Common myeloid progenitor, CD34-positive (primary cell): Measurements from ENCODE around the gene CTBP2.
A peak's percentile ranks its signal among the peaks of the same experiment; 100 is the strongest.

Experiments
- CTCF ChIA-PET: fragments of 350-600 bp; sonication (Branson Sonifier 250); formaldehyde crosslinking; loops from one replicate; lab custom pipeline; 2021; ENCODE audit warnings: antibody characterized with exemption; lab: Charles Lee
- POLR2A ChIA-PET: fragments of 350-600 bp; sonication (Branson Sonifier 250); formaldehyde crosslinking; loops from one replicate; lab custom pipeline; 2021; ENCODE audit warnings: antibody characterized with exemption; lab: Charles Lee
- DNase-seq, 3 donors: peaks; one replicate each; pipeline versions ENCODE4 v3.0.0 to v3.0.0-alpha.2; 2013
- H3K27ac ChIP-seq, 2 experiments: 1 replicate in 1 of 2; 2 replicates in 1 of 2; pipeline ENCODE4 v1.7.0; 2013; ENCODE audit warnings: inconsistent platforms in 2 of 2, low read length in 2 of 2, mild to moderate bottlenecking in 2 of 2, low read depth in 1 of 2, moderate library complexity in 1 of 2; ENCODE audit not compliant: severe bottlenecking in 2 of 2, insufficient read depth in 1 of 2, poor library complexity in 1 of 2
- H3K27me3 ChIP-seq, 5 experiments: replicated peaks in 2 of 5; 1 replicate in 3 of 5; 2 replicates in 2 of 5; pipeline versions ENCODE4 v1.6.1 to v1.7.0; 2013; ENCODE audit warnings: low read length in 4 of 5, mild to moderate bottlenecking in 2 of 5, moderate library complexity in 2 of 5, inconsistent platforms in 1 of 5; ENCODE audit not compliant: insufficient read depth in 5 of 5, control insufficient read depth in 4 of 5
- H3K36me3 ChIP-seq, 4 experiments: 1 replicate in 2 of 4; 2 replicates in 2 of 4; pipeline versions ENCODE4 v1.6.1 to v1.7.0; 2013; ENCODE audit warnings: low read length in 3 of 4, control low read depth in 1 of 4, mild to moderate bottlenecking in 1 of 4; ENCODE audit not compliant: control insufficient read depth in 4 of 4, insufficient read depth in 4 of 4
- H3K4me1 ChIP-seq, 4 experiments: 1 replicate in 3 of 4; 2 replicates in 1 of 4; pipeline versions ENCODE4 v1.6.1 to v1.7.1; 2013; ENCODE audit warnings: low read length in 3 of 4, mild to moderate bottlenecking in 3 of 4, control low read depth in 1 of 4, inconsistent platforms in 1 of 4, moderate library complexity in 1 of 4; ENCODE audit not compliant: control insufficient read depth in 4 of 4, insufficient read depth in 4 of 4; ENCODE audit errors: control extremely low read depth in 1 of 4
- H3K4me3 ChIP-seq, 7 experiments: 1 replicate in 4 of 7; 2 replicates in 3 of 7; pipeline versions ENCODE4 v1.5.1 to v1.7.0; 2013; ENCODE audit warnings: mild to moderate bottlenecking in 7 of 7, low read length in 6 of 7, moderate library complexity in 6 of 7, inconsistent platforms in 2 of 7, low read depth in 2 of 7, control low read depth in 1 of 7; ENCODE audit not compliant: insufficient read depth in 4 of 7, control insufficient read depth in 1 of 7; ENCODE audit errors: extremely low read depth in 1 of 7
- H3K9me3 ChIP-seq, 5 experiments: 1 replicate in 4 of 5; 2 replicates in 1 of 5; pipeline versions ENCODE4 v1.6.1 to v1.7.1; 2013; ENCODE audit warnings: low read length in 4 of 5, mild to moderate bottlenecking in 2 of 5, inconsistent platforms in 1 of 5, low read depth in 1 of 5, moderate library complexity in 1 of 5; ENCODE audit not compliant: control insufficient read depth in 4 of 5, insufficient read depth in 2 of 5; ENCODE audit errors: control extremely low read depth in 1 of 5
- WGBS: methylation state at CpG from one replicate; pipeline ENCODE4 v1.1.5; 2013; ENCODE audit not compliant: insufficient coverage; 5-methylcytosine and 5-hydroxymethylcytosine counted together

Gene CTBP2

DNA sequence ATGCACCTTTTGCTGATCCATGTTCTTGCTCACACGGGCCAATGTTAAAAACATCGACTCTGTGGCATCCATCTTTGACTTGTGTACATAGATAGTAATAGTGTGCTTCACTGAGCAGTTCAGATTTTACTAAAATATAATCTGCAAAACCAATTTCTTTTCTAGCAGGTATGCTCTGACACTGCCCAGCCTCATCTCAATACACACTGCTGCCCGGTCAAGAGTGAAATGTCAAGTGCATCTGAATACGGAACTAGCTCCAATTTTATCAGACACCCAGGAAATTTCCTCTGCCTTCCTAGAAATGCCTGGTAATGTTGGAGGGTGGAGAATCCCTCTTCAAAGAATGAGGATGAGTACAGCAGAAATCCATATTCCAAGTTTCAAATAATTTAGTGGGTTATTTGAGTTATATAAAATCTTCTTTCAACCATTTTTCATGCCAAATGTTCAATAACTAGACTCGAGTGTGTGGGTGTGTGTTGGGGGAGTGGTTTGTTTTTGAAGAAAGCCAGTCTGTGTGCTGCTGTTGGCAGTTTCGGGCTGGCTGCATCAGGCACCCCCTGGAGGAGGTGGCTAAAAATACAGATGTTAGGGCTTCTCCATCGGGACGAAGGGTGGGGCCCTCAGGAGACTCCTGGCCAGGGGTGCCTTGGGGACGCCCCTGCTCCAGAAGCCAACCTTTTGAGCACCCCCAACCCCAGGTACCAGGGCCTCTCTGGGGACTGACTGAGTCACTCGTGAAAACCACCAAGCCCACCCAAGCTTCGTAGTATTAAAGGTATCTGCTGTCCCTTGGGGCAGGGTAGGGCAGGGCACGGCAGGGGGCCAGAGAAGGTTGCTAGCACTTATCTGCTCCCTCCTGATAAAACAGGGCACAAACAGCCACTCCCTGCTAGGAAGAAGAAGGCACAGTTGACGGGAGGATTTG is 15.4 kb downstream of the CTBP2 start:
- H3K4me3 ChIP-seq, result peak overlapping the region in 2 of 7 experiments; percentile 29 to 61
- H3K9me3 ChIP-seq, result no peaks in the 10 kb centered on the region
- peaks cover 17 to 68% (median 63%) of the 10 kb centered on the region in 4 experiments for H3K4me1 ChIP-seq
- ChIA-PET POLR2A (no interaction called here), CTCF (interaction anchor here (0.6 to 2.6 kb wide), 9 partner anchors 9 to 155 kb away, joined by 3 to 7 read pairs (median 4); no protein-coding TSS in a partner anchor)
- peaks cover 0 to 14% (median 4%) of the 10 kb centered on the region in 4 experiments for H3K36me3 ChIP-seq
- H3K27ac ChIP-seq, result no peak overlapping the region
- no peaks in the 10 kb centered on the region for H3K27me3 ChIP-seq
- DNase-seq, result peak; percentile 60 to 80 (median 72)
- WGBS, result 28% methylated on average over 3 of the region's 13 CpGs

- H3K27me3 ChIP-seq, result no peaks in the 10 kb centered on the region
- POLR2A ChIA-PET, result interaction anchor here (1.2 kb wide), 1 partner anchor 8 kb away, joined by 3 read pairs; no protein-coding TSS in a partner anchor
- 19% methylated on average over 10 of the region's 12 CpGs for WGBS
These were observed 16.2 kb downstream of the CTBP2 start for GRCh38 chr10:125144206-125144605.

GRCh38 chr10:125142946-125143345 is 17.4 kb downstream of the CTBP2 start:
- DNase-seq, result no peak
- Histone ChIP-seq H3K36me3 (peaks cover 5 to 16% (median 11%) of the 10 kb centered on the region in 4 experiments), H3K27ac (no peak overlapping the region), H3K27me3 (no peaks in the 10 kb centered on the region), H3K4me3 (no peak overlapping the region), H3K9me3 (no peaks in the 10 kb centered on the region), H3K4me1 (peaks cover 6 to 48% (median 43%) of the 10 kb centered on the region in 4 experiments)
- WGBS, result 86% methylated on average over 7 of the region's 9 CpGs
- ChIA-PET CTCF (no interaction called here), POLR2A (no interaction called here)

More at GRCh38 chr10:125144206-125144605, 16.2 kb downstream of the CTBP2 start:
- Histone ChIP-seq H3K4me3 (peak overlapping the region in 2 of 7 experiments; percentile 29 to 61), H3K4me1 (peaks cover 16 to 60% (median 56%) of the 10 kb centered on the region in 4 experiments), H3K27ac (no peak overlapping the region), H3K9me3 (no peaks in the 10 kb centered on the region), H3K36me3 (peaks cover 2 to 13% (median 7%) of the 10 kb centered on the region in 4 experiments)
- CTCF ChIA-PET, result interaction anchor here (0.8 to 2.6 kb wide), 7 partner anchors 11 to 104 kb away, joined by 3 to 7 read pairs (median 4); no protein-coding TSS in a partner anchor
- DNase-seq, result peak in 2 of 3 donors; percentile 22 to 36

- POLR2A ChIA-PET, result no interaction called here
- Histone ChIP-seq H3K36me3 (peaks cover 5 to 24% (median 16%) of the 10 kb centered on the region in 4 experiments), H3K27ac (no peak overlapping the region), H3K4me3 (no peak overlapping the region), H3K27me3 (no peaks in the 10 kb centered on the region), H3K9me3 (no peaks in the 10 kb centered on the region), H3K4me1 (peaks cover 3 to 38% (median 34%) of the 10 kb centered on the region in 4 experiments)
- no peak for DNase-seq
- WGBS, result 94% methylated on average over 7 of the region's 12 CpGs
- CTCF ChIA-PET, result no interaction called here
These were observed 18.4 kb downstream of the CTBP2 start for GRCh38 chr10:125141860-125142484.

DNA sequence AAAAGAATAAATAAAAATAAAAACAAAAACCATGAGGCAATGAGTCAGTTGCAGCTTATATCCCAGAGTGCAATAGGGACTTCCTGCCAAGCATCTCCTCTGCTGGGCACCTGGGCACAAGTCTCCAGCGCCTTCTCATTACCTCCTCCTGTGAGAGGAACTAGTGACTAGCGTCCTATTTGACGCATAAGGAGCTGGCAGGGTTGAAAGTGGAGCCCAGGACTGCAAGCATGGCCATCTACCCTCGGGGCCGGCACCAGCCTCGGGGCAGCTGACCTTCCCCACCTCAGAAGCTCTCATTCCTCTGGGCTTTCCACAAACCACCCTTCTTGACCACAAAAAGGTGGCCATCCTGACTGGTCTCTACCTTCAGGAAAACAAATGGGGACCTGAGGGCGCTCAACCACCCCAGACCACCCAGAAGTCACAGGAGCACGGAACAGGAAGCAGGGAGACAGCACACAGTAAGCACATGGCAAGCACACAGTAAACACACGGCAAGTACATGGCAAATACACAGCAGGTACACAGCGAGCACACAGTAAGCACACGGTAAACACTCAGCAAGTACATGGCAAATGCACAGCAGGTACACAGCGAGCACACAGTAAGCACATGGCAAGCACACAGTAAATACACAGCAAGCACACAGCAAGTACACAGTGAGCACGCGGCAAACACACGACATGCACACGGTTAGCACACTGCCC is 19.1 kb downstream of the CTBP2 start:
- DNase-seq, result no peak
- no peak overlapping the region for H3K4me3 ChIP-seq
- H3K27ac ChIP-seq, result no peak overlapping the region
- CTCF ChIA-PET, result no interaction called here
- no peaks in the 10 kb centered on the region for H3K9me3 ChIP-seq
- peaks cover 5 to 30% (median 17%) of the 10 kb centered on the region in 4 experiments for H3K36me3 ChIP-seq
- no peaks in the 10 kb centered on the region for H3K27me3 ChIP-seq
- peaks cover 3 to 32% (median 29%) of the 10 kb centered on the region in 4 experiments for H3K4me1 ChIP-seq
- POLR2A ChIA-PET, result no interaction called here
- 91% methylated on average over 15 of the region's 16 CpGs for WGBS

DNA sequence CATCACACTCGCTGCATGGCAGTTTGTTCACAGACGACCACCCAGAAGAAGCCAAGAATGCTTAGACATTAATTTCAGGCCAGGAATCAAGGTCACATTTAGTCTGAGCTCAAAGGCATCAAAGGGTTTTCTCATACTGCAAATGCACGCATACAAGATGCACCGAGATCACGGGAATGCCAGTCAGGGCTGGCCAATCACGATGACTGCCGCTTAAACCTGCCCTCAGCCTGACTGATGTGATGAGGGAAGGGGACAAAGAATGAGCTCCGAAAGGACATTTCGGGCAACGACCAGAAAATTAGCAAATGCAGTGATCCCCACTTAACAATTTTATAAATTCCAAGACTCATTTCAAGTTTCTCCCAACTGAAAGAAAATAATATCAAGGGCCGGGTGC is 20.2 kb downstream of the CTBP2 start:
- Histone ChIP-seq H3K4me1 (peaks cover 3 to 30% (median 22%) of the 10 kb centered on the region in 4 experiments), H3K36me3 (peaks cover 8 to 40% (median 22%) of the 10 kb centered on the region in 4 experiments), H3K27me3 (no peaks in the 10 kb centered on the region), H3K4me3 (no peak overlapping the region), H3K9me3 (no peaks in the 10 kb centered on the region), H3K27ac (no peak overlapping the region)
- whole genome bisulfite sequencing, result 100% methylated on average over 8 of the region's 11 CpGs
- ChIA-PET POLR2A (interaction anchor here (1.1 kb wide), 1 partner anchor 19 kb away, joined by 3 read pairs; no protein-coding TSS in a partner anchor), CTCF (interaction anchor here (0.8 to 1.4 kb wide), 3 partner anchors 9 to 92 kb away, joined by 3 to 4 read pairs (median 4); no protein-coding TSS in a partner anchor)
- DNase-seq, result no peak
